T-helper 17 cell (primary cell): ENCODE data around the gene THRA. TPM values are rescaled to one million over a fixed set of nuclear protein-coding genes. Genes with fewer than 3 reads are reported as not detected.

ENCODE experiments used
- ATAC-seq: fragments of 150-1000 bp; cut with Tn5 transposase; 2 replicates; pipeline ENCODE4 v1.10.0; 2021; ENCODE audit warnings: mild to moderate bottlenecking, moderate library complexity
- DNase-seq, 3 donors: peaks; one replicate each; pipeline versions ENCODE4 v3.0.0 to v3.0.0-alpha.2; 2020 to 2021
- H3K9me3 ChIP-seq: one replicate; pipeline ENCODE4 v1.7.0; 2013; ENCODE audit warnings: low read length, mild to moderate bottlenecking; ENCODE audit not compliant: control insufficient read depth, poor library complexity, severe bottlenecking
- H3K27ac Mint-ChIP-seq: one replicate; pipeline ENCODE4 v1.8.0; 2022; ENCODE audit warnings: mild to moderate bottlenecking, moderate library complexity, mixed read lengths
- H3K27me3 Mint-ChIP-seq: one replicate; pipeline ENCODE4 v1.8.0; 2022; ENCODE audit warnings: mixed read lengths
- H3K36me3 Mint-ChIP-seq: one replicate; pipeline ENCODE4 v1.8.0; 2022; ENCODE audit warnings: low read depth, mixed read lengths
- H3K4me1 Mint-ChIP-seq: one replicate; pipeline ENCODE4 v1.8.0; 2022; ENCODE audit warnings: mild to moderate bottlenecking, mixed read lengths
- H3K4me3 Mint-ChIP-seq: one replicate; pipeline ENCODE4 v1.8.0; 2022; ENCODE audit warnings: mild to moderate bottlenecking, moderate library complexity, mixed read lengths
- total RNA-seq, 4 donors: library from RNA in 2 of 4; stranded (reverse) in 2 of 4; gene quantifications; one replicate each; pipeline ENCODE4 v1.2.3 and lab custom pipeline; 2022 to 2026

The THRA gene
- total RNA-seq, 2 donors from 2014 or later: 29.8 to 32.2 TPM

- Mint-ChIP-seq H3K4me1 (peaks cover 30% of the 10 kb centered on the region), H3K27ac (no peak overlapping the region), H3K4me3 (no peak overlapping the region), H3K27me3 (no peaks in the 10 kb centered on the region), H3K36me3 (peaks cover 7% of the 10 kb centered on the region)
- DNase-seq: no peak
- no peak for ATAC-seq
- H3K9me3 ChIP-seq: no peaks in the 10 kb centered on the region
Measured at GRCh38 chr17:40022497-40022896, 40.3 kb upstream of the THRA start.

DNA sequence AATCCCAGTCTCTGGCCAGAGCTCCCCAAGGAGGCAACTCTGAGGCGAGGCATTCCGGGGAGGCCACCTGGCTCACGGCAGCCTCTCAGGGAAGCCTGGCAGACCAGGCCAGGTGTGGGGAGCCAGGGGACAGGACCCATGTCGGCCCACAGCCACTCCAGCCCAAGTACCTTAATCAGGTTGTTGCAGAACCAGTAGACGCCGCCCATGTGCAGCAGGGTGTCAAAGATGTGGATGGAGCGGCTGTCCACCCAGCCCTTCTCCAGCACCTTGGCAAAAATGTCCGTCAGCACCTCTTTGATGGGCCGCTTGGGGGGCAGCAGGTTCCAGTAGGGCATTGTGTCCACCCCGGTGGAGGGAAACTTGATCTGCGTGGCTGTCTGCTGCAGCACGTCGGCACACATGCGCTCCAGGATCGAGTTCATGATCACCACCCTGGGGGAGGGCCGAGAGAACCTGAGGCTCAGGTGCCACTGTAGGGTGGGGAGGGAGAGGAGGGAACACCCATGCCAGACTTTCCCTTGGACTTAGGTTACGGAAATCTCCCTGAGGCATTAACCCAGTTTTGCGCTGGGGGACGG, 39.7 kb upstream of the THRA start:
- no peak for ATAC-seq

DNA sequence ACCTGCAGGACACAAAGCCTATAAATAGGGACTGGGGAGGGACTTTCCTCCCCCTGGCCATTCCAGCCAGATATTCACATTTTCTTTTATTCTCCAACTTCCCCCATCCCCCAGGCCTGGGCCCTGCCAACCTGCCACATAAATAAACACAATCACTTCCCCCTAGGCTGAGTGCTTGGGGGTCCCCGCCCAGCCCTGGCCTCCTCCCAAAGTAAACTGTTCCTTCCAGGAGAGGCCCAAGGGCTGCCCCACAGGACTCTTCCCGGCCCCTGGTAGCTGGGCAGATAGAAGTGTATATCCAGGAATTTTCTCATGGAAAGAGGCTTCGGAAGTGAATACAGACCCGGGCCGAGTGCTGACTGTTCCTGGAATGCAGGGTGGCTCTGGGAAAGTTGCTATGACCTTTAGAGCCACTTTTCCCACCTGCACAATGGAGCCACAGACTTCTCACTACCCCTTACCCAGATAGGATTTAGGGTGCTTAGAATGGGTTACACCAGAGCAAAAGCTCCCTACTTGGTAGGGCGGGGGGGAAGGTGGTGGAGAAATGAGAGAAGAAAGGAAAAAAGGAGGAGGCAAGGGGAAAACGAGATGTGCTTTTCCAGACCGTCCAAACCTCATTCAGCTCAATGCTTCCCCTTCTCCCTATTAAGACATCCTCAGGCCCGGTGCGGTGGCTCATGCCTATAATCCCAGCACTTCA, 39.0 kb upstream of the THRA start:
- ATAC-seq: no peak
- H3K4me1 Mint-ChIP-seq: peaks cover 30% of the 10 kb centered on the region

More for the DNA sequence above, 39.7 kb upstream of the THRA start:
- H3K27me3 Mint-ChIP-seq: no peaks in the 10 kb centered on the region
- H3K4me3 Mint-ChIP-seq: no peak overlapping the region
- peaks cover 30% of the 10 kb centered on the region for H3K4me1 Mint-ChIP-seq
- no peaks in the 10 kb centered on the region for H3K9me3 ChIP-seq
- no peak for DNase-seq
- H3K27ac Mint-ChIP-seq: no peak overlapping the region
- peaks cover 7% of the 10 kb centered on the region for H3K36me3 Mint-ChIP-seq

DNA sequence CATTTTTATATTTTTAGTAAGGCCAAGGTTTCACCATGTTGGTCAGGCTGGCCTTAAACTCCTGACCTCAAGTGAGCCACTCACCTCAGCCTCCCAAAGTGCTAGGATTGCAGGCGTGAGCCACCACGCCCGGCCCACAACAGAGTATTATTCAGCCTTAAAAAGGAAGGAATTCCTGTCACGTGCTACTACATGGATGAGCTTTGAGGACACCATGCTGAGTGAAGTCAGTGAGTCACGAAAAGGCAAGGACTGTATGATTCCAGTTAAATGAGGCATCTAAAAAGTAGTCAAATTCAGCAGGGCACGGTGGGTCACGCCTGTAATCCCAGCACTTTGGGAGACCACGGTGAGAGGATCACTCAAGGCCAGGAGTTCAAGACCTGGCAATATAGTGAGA, 37.9 kb upstream of the THRA start:
- Mint-ChIP-seq H3K36me3 (peaks cover 8% of the 10 kb centered on the region), H3K27ac (peak overlapping the region; percentile 62), H3K4me3 (no peak overlapping the region), H3K27me3 (no peaks in the 10 kb centered on the region), H3K4me1 (peaks cover 30% of the 10 kb centered on the region)
- ATAC-seq (no peak), DNase-seq (no peak)
- no peaks in the 10 kb centered on the region for H3K9me3 ChIP-seq

More for the DNA sequence above, 39.0 kb upstream of the THRA start:
- H3K27me3 Mint-ChIP-seq: no peaks in the 10 kb centered on the region
- H3K36me3 Mint-ChIP-seq: peaks cover 7% of the 10 kb centered on the region
- no peak for DNase-seq
- H3K27ac Mint-ChIP-seq: no peak overlapping the region
- no peak overlapping the region for H3K4me3 Mint-ChIP-seq
- no peaks in the 10 kb centered on the region for H3K9me3 ChIP-seq

GRCh38 chr17:40025559-40025958, 37.2 kb upstream of the THRA start:
- no peak for DNase-seq
- ATAC-seq: no peak

GRCh38 chr17:40025991-40026815, 36.6 kb upstream of the THRA start:
- Mint-ChIP-seq H3K4me3 (peak overlapping the region; percentile 78), H3K27ac (peak overlapping the region; percentile 62), H3K27me3 (no peaks in the 10 kb centered on the region), H3K4me1 (peaks cover 26% of the 10 kb centered on the region), H3K36me3 (peaks cover 7% of the 10 kb centered on the region)
- peak in 2 of 3 donors; percentile 19 to 23 for DNase-seq
- ATAC-seq: peak; percentile 72
- H3K9me3 ChIP-seq: no peaks in the 10 kb centered on the region

More at GRCh38 chr17:40025559-40025958, 37.2 kb upstream of the THRA start:
- H3K36me3 Mint-ChIP-seq: peaks cover 8% of the 10 kb centered on the region
- H3K4me3 Mint-ChIP-seq: peak overlapping the region; percentile 78
- peaks cover 30% of the 10 kb centered on the region for H3K4me1 Mint-ChIP-seq
- H3K27me3 Mint-ChIP-seq: no peaks in the 10 kb centered on the region
- H3K27ac Mint-ChIP-seq: peak overlapping the region; percentile 62
- H3K9me3 ChIP-seq: no peaks in the 10 kb centered on the region

DNA sequence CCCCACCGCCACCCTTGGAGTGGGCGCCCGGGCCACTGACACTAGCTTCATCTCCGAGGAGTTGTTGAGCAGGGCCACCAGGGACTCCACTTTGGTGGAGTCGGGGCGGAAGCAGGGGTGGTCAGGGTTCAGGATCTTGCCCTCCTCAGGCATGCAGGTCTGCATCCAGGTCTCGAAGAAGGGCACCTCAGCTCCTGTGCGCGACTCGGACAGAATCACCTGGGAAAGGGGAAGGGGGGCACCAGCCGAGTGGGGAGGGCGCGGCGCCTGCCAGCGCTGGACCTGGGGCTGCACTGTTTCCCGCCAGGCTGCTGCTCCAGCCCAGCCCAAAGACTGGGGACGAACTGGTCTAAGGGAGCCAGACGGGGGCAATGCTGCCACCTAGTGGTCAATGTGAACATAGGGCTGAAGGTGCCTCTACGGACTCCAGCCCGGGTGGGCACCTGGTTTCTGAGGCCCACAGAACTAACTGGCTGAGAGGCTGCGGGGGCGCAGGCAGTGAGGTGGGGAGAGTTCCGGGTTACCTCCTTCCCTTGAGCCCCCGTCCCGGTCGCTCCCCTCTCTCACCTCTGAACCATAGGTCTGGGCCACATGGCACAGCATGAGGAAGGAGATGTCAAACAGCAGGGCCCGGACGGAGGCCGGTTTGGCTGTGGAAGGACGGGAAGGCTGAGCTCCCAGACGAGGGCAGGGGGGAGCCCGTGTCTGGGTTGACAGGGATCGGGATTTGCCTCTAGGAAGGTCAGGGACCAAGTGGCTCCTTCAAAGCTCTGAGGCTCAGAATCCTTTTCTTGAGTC, 35.8 kb upstream of the THRA start:
- no peaks in the 10 kb centered on the region for H3K27me3 Mint-ChIP-seq
- H3K9me3 ChIP-seq: no peaks in the 10 kb centered on the region
- peaks cover 4% of the 10 kb centered on the region for H3K36me3 Mint-ChIP-seq
- no peak overlapping the region for H3K4me3 Mint-ChIP-seq
- peak; percentile 87 for ATAC-seq
- peaks cover 24% of the 10 kb centered on the region for H3K4me1 Mint-ChIP-seq
- H3K27ac Mint-ChIP-seq: peak overlapping the region; percentile 62
- peak; percentile 63 to 69 (median 66) for DNase-seq

- DNase-seq (no peak), ATAC-seq (no peak)
- no peaks in the 10 kb centered on the region for H3K9me3 ChIP-seq
- peaks cover 24% of the 10 kb centered on the region for H3K4me1 Mint-ChIP-seq
- H3K27ac Mint-ChIP-seq: no peak overlapping the region
- no peaks in the 10 kb centered on the region for H3K27me3 Mint-ChIP-seq
- H3K4me3 Mint-ChIP-seq: no peak overlapping the region
- H3K36me3 Mint-ChIP-seq: peaks cover 4% of the 10 kb centered on the region
Measured at GRCh38 chr17:40027614-40028012, 35.2 kb upstream of the THRA start.

DNA sequence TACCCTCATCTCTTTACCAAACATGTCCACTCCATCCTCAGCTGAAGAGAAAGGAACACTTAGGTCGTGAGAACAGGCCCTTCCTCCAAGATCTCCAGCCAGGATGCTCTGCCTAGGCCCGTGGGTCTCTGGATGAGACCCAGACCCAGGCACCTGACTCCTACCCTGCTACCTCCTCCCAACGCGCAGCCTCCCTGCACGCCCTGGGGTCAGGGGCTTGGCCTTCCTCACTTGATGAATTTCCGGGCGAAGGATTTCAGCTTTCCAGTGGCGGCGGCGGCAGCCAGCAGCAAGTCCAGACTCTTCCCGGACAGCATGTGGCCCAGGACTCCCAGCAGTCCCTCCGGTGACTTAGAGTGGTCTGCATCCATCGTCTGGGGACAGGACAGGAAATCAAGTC, 34.2 kb upstream of the THRA start:
- no peaks in the 10 kb centered on the region for H3K9me3 ChIP-seq
- no peak for ATAC-seq
- H3K4me1 Mint-ChIP-seq: peaks cover 24% of the 10 kb centered on the region
- no peak overlapping the region for H3K27ac Mint-ChIP-seq
- no peak for DNase-seq
- no peaks in the 10 kb centered on the region for H3K27me3 Mint-ChIP-seq
- H3K4me3 Mint-ChIP-seq: no peak overlapping the region
- H3K36me3 Mint-ChIP-seq: peaks cover 4% of the 10 kb centered on the region

DNA sequence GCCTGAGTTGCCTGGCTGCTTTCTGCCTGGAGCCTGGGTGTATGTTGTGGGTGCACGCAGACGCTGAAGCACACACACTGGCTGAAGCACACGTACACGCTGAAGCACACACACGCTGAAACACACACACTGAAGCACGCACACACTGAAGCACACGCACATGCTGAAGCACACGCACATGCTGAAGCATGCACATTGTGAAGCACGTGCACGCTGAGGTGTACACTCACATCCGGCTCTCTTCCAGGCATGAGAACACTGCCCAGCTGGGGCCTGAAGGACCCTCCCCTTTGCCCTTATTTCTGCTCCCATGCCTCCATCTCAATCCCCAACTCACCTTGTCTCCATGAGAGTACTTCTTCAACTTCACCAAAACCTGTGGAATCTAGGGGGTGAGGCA, 31.1 kb upstream of the THRA start:
- H3K27ac Mint-ChIP-seq: no peak overlapping the region
- H3K36me3 Mint-ChIP-seq: peaks cover 7% of the 10 kb centered on the region
- H3K9me3 ChIP-seq: no peaks in the 10 kb centered on the region
- peaks cover 11% of the 10 kb centered on the region for H3K4me1 Mint-ChIP-seq
- no peak for ATAC-seq
- no peaks in the 10 kb centered on the region for H3K27me3 Mint-ChIP-seq
- DNase-seq: no peak
- no peak overlapping the region for H3K4me3 Mint-ChIP-seq

DNA sequence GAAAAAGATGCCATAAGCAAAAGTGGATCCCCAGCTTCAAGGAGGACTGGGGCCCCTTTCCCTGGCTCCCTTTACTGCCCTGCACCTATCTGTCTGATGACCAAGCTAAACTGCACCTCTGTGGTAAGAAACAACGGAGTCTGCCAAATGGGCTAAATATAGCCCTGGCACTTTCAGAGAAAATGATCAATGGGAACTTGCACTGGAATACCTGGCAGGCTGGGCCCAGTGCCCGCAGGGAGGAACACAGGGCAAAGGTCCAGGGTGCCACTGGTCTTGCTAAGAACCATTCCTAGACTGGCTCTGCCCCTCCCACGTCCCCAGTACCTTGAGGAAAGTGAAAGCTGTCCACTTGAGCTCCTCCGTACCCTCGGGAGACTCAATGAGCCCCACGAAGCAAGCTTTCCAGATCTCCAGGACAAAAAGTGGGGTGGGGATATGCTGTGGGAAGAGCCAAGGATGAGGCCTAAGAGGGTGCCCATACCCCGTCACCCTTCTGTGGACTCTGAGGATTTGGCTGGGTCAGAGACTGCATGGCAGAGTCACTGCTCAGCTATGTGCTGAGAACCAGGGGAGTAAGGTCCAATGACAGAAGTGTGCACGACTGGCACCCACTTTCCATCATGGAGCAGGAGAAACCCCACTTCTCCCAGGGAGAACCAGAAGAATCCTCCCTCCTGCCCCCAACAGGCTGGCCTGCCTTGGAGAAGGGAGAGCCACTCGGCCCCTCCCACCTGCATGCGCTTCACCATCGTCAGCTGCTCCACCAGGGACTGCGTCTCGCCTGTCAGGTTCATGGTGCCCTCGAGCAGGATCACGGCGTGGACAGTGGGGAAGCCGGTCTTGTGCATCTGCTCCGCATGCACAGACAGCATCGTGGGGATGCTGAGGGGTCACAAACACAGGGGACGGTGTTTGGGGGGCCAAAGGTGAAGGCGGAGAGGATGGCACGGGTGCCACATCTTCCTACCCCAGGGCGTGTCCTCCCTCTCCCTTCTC, 30.1 kb upstream of the THRA start:
- H3K9me3 ChIP-seq: no peaks in the 10 kb centered on the region
- Mint-ChIP-seq H3K27me3 (no peaks in the 10 kb centered on the region), H3K4me3 (no peak overlapping the region), H3K27ac (no peak overlapping the region), H3K4me1 (peaks cover 5% of the 10 kb centered on the region), H3K36me3 (peaks cover 7% of the 10 kb centered on the region)
- no peak for ATAC-seq
- DNase-seq: no peak

DNA sequence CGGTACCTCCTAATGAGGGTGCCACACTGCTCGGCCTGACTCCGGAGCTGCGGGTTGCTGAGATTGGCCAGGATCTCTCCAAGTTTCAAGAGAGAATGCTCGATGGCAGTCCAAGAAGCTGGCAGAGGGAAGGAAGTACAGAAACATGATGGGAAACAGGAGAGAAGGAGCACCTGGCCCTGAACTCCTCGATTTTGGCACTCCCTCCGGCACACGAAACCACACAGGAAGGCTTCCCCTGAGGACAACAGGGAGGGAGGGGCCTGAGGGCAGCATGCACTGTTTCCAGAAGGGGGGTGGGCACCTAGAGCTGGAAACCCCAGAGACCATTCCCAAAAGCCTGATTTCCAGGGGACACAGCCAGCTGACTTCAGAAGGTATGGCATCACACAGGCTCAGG, 29.4 kb upstream of the THRA start:
- DNase-seq (no peak), ATAC-seq (no peak)
- no peaks in the 10 kb centered on the region for H3K27me3 Mint-ChIP-seq
- H3K9me3 ChIP-seq: no peaks in the 10 kb centered on the region
- H3K4me3 Mint-ChIP-seq: no peak overlapping the region
- peaks cover 5% of the 10 kb centered on the region for H3K4me1 Mint-ChIP-seq
- peaks cover 7% of the 10 kb centered on the region for H3K36me3 Mint-ChIP-seq
- no peak overlapping the region for H3K27ac Mint-ChIP-seq
